Left cardiac atrium (tissue), 4 donors: ENCODE measurements around the gene TMEM223. TPM values are rescaled to one million over a fixed set of nuclear protein-coding genes. Genes with fewer than 3 reads are reported as not detected.
"Not testable (repeated sequence)": the region's sequence is repeated elsewhere in the genome, so short reads cannot be mapped to it uniquely, and the experiment has no call there.

ENCODE experiments used
- ATAC-seq, 2 donors: fragments of 200-7000 bp; cut with Tn5 transposase; one replicate each; pipeline ENCODE4 v1.9.1; 2020; ENCODE audit warnings: mild to moderate bottlenecking in 2 of 2, moderate library complexity in 2 of 2
- DNase-seq: peaks from one replicate; pipeline ENCODE4 v3.0.0-alpha.2; 2020
- intact Hi-C, 2 donors: fragments of 100-400 bp; cut with DNase I; formaldehyde crosslinking; loops; one replicate each; pipeline versions ENCODE4 v1.14.1 to v1.15.1; 2022 to 2023
- microRNA-seq, 2 donors: library from miRNA; unstranded; fragments of <30 nt; microRNA quantifications; one replicate each; pipeline ENCODE4 v1.2.0, GENCODE V29; 2020
- total RNA-seq, 2 donors: library from RNA; stranded (reverse); fragmentation: NEBNext Ultra II Directional; extraction: Animal tissue kit (Norgen Biotek cat#: 25700); gene quantifications; one replicate each; pipeline ENCODE4 v1.2.1, GENCODE V29; 2021
- donor health status: DM: no; HTN: yes; CAD: no.
- donor health status: DM: no; HTN: yes; CAD: no; lungs with severe emphysema.
- donor health status: DM: yes; HTN: yes; CAD: no.
- donor health status: Dilated cardiomyopathy.

TMEM223 gene
- total RNA-seq, 2 donors from 2014 or later: 12.0 to 17.6 TPM

- intact Hi-C loops: no loop called here
- no peak for DNase-seq
Observed at GRCh38 chr11:62770778-62771143, 21.0 kb downstream of the TMEM223 start.

GRCh38 chr11:62760867-62761227, 31.0 kb downstream of the TMEM223 start:
- DNase-seq, intact Hi-C loops, ATAC-seq: not testable (repeated sequence)

More at GRCh38 chr11:62770778-62771143, 21.0 kb downstream of the TMEM223 start:
- peak; percentile 12 to 18 for ATAC-seq

GRCh38 chr11:62757846-62758788, 33.7 kb downstream of the TMEM223 start:
- ATAC-seq: no peak
- intact Hi-C loops: no loop called here
- DNase-seq: no peak

GRCh38 chr11:62755086-62755615, 36.7 kb downstream of the TMEM223 start:
- DNase-seq (no peak), ATAC-seq (no peak)

GRCh38 chr11:62753736-62754603, 37.8 kb downstream of the TMEM223 start, which contains the start of gene ZBTB3:
TSS of gene ZBTB3 (minus strand) at chr11:62754160. CDS start at chr11:62753664, 496 bp downstream.
- intact Hi-C loops: no loop called here
- DNase-seq (peak; percentile 97), ATAC-seq (peak; percentile 99)

More at GRCh38 chr11:62755086-62755615, 36.7 kb downstream of the TMEM223 start:
- intact Hi-C loops: no loop called here

- DNase-seq: no peak
- intact Hi-C loops: no loop called here
- ATAC-seq: no peak
Observed at GRCh38 chr11:62752994-62753735, 38.6 kb downstream of the TMEM223 start.

GRCh38 chr11:62752177-62752785, 39.5 kb downstream of the TMEM223 start:
- ATAC-seq (no peak), DNase-seq (no peak)
- intact Hi-C loops: no loop called here

DNA sequence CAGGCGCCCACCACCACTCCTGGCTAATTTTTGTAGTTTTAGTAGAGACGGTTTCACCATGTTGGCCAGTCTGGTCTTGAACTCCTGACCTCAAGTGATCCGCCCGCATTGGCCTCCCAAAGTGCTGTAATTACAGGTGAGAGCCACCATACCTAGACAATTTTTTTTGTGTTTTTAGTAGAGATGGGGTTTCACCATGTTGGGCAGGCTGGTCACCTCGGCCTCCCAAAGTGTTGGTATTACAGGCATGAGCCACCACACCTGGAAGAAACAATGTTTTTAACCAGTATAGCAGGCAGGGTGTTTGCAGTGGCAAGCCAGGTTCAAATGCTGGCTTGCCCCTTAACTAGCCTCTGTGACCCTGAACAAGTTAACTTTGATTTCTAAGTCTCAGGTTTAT, 41.9 kb downstream of the TMEM223 start:
- DNase-seq, ATAC-seq, intact Hi-C loops: not testable (repeated sequence)

DNA sequence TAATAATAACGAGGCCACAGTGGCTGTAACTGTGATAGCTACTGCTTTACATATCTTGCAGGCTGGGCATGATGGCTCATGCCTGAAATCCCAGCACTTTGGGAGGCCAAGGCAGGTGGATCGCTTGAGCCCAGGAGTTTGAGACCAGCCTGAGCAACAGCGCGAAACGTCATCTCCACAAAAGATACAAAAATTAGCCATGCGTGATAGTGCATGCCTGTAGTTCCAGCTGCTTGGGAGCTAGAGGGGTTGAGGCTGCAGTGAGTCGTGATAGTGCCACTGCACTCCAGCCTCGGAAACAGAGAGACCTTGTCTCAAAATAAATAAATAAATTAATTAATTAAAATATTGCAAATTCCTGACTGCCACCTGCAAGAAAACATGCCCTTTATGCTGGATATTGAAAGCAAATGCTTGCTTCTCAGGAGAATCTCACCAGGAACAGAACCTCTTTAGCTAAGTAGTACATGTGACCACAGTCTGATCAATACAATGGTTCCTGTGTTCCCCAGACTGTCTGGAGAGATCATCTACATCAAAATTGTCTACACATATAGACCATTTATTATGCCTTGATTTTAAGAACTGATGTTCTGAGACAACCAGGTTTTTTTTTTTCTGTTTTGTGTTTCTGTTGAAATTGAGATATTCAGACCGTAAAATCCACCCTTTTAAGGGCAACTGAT, 44.2 kb downstream of the TMEM223 start:
- DNase-seq: no peak
- intact Hi-C loops: no loop called here
- no peak for ATAC-seq

Small RNA genes lying within 50 kb of the gene (microRNA-seq; reads per million reads assigned to microRNA genes)
- gene MIR6514 (0.40 to 1.1 reads per million in 2 donors), gene MIR6748 (0 to 0.27 reads per million in 2 donors)

Other genes with a start within 250 kb of the TMEM223 start
- gene AHNAK, start 245.2 kb downstream of the TMEM223 start, total RNA-seq: 100 to 1,000 TPM; 329 to 404 TPM
- 100 to 1,000 TPM; 833 to 894 TPM for gene EEF1G, start 218.1 kb downstream of the TMEM223 start, total RNA-seq
- 10 to 100 TPM in 1 of 2 donors, 1 to 10 TPM in 1; 9.6 to 11.5 TPM for gene TUT1, start 200.5 kb downstream of the TMEM223 start, total RNA-seq
- 10 to 100 TPM; 38.1 to 60.6 TPM for gene MTA2, start 190.1 kb downstream of the TMEM223 start, total RNA-seq
- 10 to 100 TPM; 29.1 to 46.8 TPM for gene EML3, start 179.2 kb downstream of the TMEM223 start, total RNA-seq
- gene ROM1, start 178.7 kb downstream of the TMEM223 start, total RNA-seq: 1 to 10 TPM; 3.7 to 3.8 TPM
- 10 to 100 TPM; 20.5 to 22.4 TPM for gene B3GAT3, start 170.0 kb downstream of the TMEM223 start, total RNA-seq
- 100 to 1,000 TPM; 130 to 136 TPM for gene GANAB, start 145.4 kb downstream of the TMEM223 start, total RNA-seq
- 10 to 100 TPM; 11.0 to 13.8 TPM for gene INTS5, start 138.7 kb downstream of the TMEM223 start, total RNA-seq
- gene C11orf98, start 126.8 kb downstream of the TMEM223 start, total RNA-seq: 10 to 100 TPM; 33.9 to 41.1 TPM
- gene CSKMT, start 126.7 kb downstream of the TMEM223 start, total RNA-seq: 10 to 100 TPM in 1 of 2 donors, 1 to 10 TPM in 1; 6.6 to 10.0 TPM
- gene UQCC3, start 120.3 kb downstream of the TMEM223 start, total RNA-seq: 1 to 10 TPM; 6.2 to 7.0 TPM
- 1 to 10 TPM; 4.0 to 4.1 TPM for gene LBHD1, start 119.7 kb downstream of the TMEM223 start, total RNA-seq
- gene UBXN1, start 112.9 kb downstream of the TMEM223 start, total RNA-seq: 10 to 100 TPM; 70.7 to 71.8 TPM
- 1 to 10 TPM; 6.1 to 7.3 TPM for gene LRRN4CL, start 102.5 kb downstream of the TMEM223 start, total RNA-seq
- gene BSCL2, start 84.6 kb downstream of the TMEM223 start, total RNA-seq: 10 to 100 TPM; 16.8 to 26.7 TPM
- gene GNG3, start 84.3 kb downstream of the TMEM223 start, total RNA-seq: not detected
- 10 to 100 TPM; 31.0 to 36.2 TPM for gene HNRNPUL2, start 64.5 kb downstream of the TMEM223 start, total RNA-seq
- 10 to 100 TPM; 14.0 to 15.9 TPM for gene TTC9C, start 63.5 kb downstream of the TMEM223 start, total RNA-seq
- gene ZBTB3, start 37.8 kb downstream of the TMEM223 start, total RNA-seq: 10 to 100 TPM in 1 of 2 donors, 1 to 10 TPM in 1; 7.2 to 10.5 TPM
- gene POLR2G, start 30.4 kb downstream of the TMEM223 start, total RNA-seq: 10 to 100 TPM; 32.0 to 39.9 TPM
- 10 to 100 TPM in 1 of 2 donors, 1 to 10 TPM in 1; 8.1 to 11.0 TPM for gene TAF6L, start 20.6 kb downstream of the TMEM223 start, total RNA-seq
- gene TMEM179B, start 4.6 kb downstream of the TMEM223 start, total RNA-seq: 10 to 100 TPM; 20.6 to 22.4 TPM
- gene NXF1, start 13.4 kb upstream of the TMEM223 start, total RNA-seq: 10 to 100 TPM; 40.5 to 45.6 TPM
- 10 to 100 TPM; 22.1 to 23.2 TPM for gene STX5, start 40.0 kb upstream of the TMEM223 start, total RNA-seq
- not detected for gene TEX54, start 40.8 kb upstream of the TMEM223 start, total RNA-seq
- gene WDR74, start 47.6 kb upstream of the TMEM223 start, total RNA-seq: 10 to 100 TPM; 24.6 to 32.2 TPM
- gene SLC3A2, start 88.9 kb upstream of the TMEM223 start, total RNA-seq: 10 to 100 TPM; 45.2 to 91.2 TPM
- gene CHRM1, start 129.4 kb upstream of the TMEM223 start, total RNA-seq: not detected
- not detected for gene SLC22A6, start 193.0 kb upstream of the TMEM223 start, total RNA-seq
- gene SLC22A8, start 223.8 kb upstream of the TMEM223 start, total RNA-seq: not detected